OCI-LY1 (cell line): ENCODE results near the gene UBE2D3.

Experiments used
- H2AFZ ChIP-seq: fragments of 200-600 bp; sonication (generic), shearing (Covaris generic); 2 replicates; pipeline ENCODE4 v1.6.0; 2014; ENCODE audit warnings: antibody characterized with exemption, mild to moderate bottlenecking, low read length
- H3F3A ChIP-seq: fragments of 200-600 bp; sonication (generic), shearing (Covaris generic); 2 replicates; pipeline ENCODE4 v1.6.0; 2014; ENCODE audit warnings: mild to moderate bottlenecking, antibody characterized with exemption, low read length, moderate library complexity; ENCODE audit not compliant: insufficient read depth
- H3K27ac ChIP-seq: fragments of 200-600 bp; sonication (generic); 2 replicates; pipeline ENCODE4 v1.5.1; 2014; ENCODE audit warnings: low read length, mixed run types, mild to moderate bottlenecking, low read depth; ENCODE audit not compliant: poor library complexity, severe bottlenecking
- H3K27me3 ChIP-seq: fragments of 200-600 bp; sonication (generic); 2 replicates; pipeline ENCODE4 v1.6.0; 2014; ENCODE audit warnings: antibody characterized with exemption, mild to moderate bottlenecking, low read length, moderate library complexity; ENCODE audit not compliant: insufficient read depth
- H3K36me3 ChIP-seq: fragments of 200-600 bp; sonication (generic); 2 replicates; pipeline ENCODE4 v1.6.1; 2014; ENCODE audit warnings: mild to moderate bottlenecking, antibody characterized with exemption, low read length, moderate library complexity, mixed read lengths; ENCODE audit not compliant: insufficient read depth
- H3K4me1 ChIP-seq: fragments of 200-600 bp; sonication (generic); 2 replicates; pipeline ENCODE4 v1.5.1; 2014; ENCODE audit warnings: mild to moderate bottlenecking, low read length, moderate library complexity; ENCODE audit not compliant: insufficient read depth, severe bottlenecking
- H3K4me2 ChIP-seq: fragments of 200-600 bp; sonication (generic), shearing (Covaris generic); 2 replicates; pipeline ENCODE4 v1.6.1; 2014; ENCODE audit warnings: low read length
- H3K4me3 ChIP-seq: fragments of 200-600 bp; sonication (generic); 2 replicates; pipeline ENCODE4 v1.5.1; 2014; ENCODE audit warnings: low read length, low read depth, mild to moderate bottlenecking, mixed read lengths; ENCODE audit not compliant: poor library complexity, severe bottlenecking
- H3K79me2 ChIP-seq: fragments of 200-600 bp; shearing (Covaris generic); 2 replicates; pipeline ENCODE4 v1.6.1; 2016; ENCODE audit warnings: mixed run types, low read length, mixed read lengths; ENCODE audit not compliant: insufficient read depth
- H3K9ac ChIP-seq: fragments of 200-600 bp; sonication (generic), shearing (Covaris generic); 2 replicates; pipeline ENCODE4 v1.6.1; 2014; ENCODE audit warnings: mild to moderate bottlenecking, low read length, mixed read lengths
- H3K9me2 ChIP-seq: fragments of 200-600 bp; sonication (generic), shearing (Covaris generic); 2 replicates; pipeline ENCODE4 v1.6.1; 2014; ENCODE audit warnings: low read depth, mild to moderate bottlenecking, low read length, mixed read lengths
- H3K9me3 ChIP-seq: fragments of 200-600 bp; shearing (Covaris generic); 2 replicates; pipeline ENCODE4 v1.6.1; 2014; ENCODE audit warnings: low read length, mixed read lengths
- H4K20me1 ChIP-seq: fragments of 200-600 bp; sonication (generic), shearing (Covaris generic); 2 replicates; pipeline ENCODE4 v1.6.0; 2016; ENCODE audit warnings: mild to moderate bottlenecking, low read length; ENCODE audit not compliant: insufficient read depth
- EZH2 ChIP-seq: fragments of 200-600 bp; sonication (generic), shearing (Covaris generic); IDR thresholded peaks from 2 replicates; pipeline ENCODE4 v1.8.0; 2017; ENCODE audit warnings: borderline replicate concordance, mixed run types, mild to moderate bottlenecking, antibody characterized with exemption, low read length, moderate library complexity, mixed read lengths
- TF ChIP-seq, protein P1 (sequence below): fragments of 200-600 bp; sonication (generic), shearing (Covaris generic); IDR thresholded peaks from 2 replicates; pipeline ENCODE4 v1.5.1; 2017; ENCODE audit warnings: mild to moderate bottlenecking, antibody characterized with exemption, low read length, moderate library complexity, mixed read lengths

The UBE2D3 gene

DNA sequence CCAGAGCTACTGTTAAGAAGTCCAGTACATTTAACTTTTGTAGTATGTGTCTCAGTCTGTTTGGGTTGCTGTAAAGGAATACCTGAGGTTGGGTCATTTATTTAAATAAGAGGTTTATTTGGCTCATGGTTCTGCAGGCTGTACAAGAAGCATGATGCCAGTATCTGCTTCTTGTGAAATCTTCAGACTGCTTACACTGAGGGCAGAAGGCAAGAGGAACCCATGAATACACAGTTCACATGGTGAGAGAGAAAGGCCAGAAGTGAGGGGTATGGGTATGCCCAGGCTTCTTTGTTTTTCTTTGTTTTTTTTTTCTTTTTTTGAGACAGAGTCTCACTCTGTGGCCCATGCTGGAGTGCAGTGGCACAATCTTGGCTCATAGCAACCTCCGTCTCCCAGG is 35.4 kb upstream of the UBE2D3 start:
- H3K9me3 ChIP-seq: peaks cover 23% of the 10 kb centered on the region
- H3K36me3 ChIP-seq: peaks cover 44% of the 10 kb centered on the region
- peaks cover 19% of the 10 kb centered on the region for H3K4me1 ChIP-seq
- H3K27me3 ChIP-seq: no peaks in the 10 kb centered on the region
- H2AFZ ChIP-seq: no peak overlapping the region
- H3K27ac ChIP-seq: no peak overlapping the region
- H3K79me2 ChIP-seq: peaks cover 47% of the 10 kb centered on the region
- no peak overlapping the region for H3K4me2 ChIP-seq
- no peak overlapping the region for H3K9ac ChIP-seq
- TF ChIP-seq, protein P1, sequence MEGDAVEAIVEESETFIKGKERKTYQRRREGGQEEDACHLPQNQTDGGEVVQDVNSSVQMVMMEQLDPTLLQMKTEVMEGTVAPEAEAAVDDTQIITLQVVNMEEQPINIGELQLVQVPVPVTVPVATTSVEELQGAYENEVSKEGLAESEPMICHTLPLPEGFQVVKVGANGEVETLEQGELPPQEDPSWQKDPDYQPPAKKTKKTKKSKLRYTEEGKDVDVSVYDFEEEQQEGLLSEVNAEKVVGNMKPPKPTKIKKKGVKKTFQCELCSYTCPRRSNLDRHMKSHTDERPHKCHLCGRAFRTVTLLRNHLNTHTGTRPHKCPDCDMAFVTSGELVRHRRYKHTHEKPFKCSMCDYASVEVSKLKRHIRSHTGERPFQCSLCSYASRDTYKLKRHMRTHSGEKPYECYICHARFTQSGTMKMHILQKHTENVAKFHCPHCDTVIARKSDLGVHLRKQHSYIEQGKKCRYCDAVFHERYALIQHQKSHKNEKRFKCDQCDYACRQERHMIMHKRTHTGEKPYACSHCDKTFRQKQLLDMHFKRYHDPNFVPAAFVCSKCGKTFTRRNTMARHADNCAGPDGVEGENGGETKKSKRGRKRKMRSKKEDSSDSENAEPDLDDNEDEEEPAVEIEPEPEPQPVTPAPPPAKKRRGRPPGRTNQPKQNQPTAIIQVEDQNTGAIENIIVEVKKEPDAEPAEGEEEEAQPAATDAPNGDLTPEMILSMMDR: no peak
- no peak for TF ChIP-seq EZH2
- H3K4me3 ChIP-seq: no peak overlapping the region
- H3K9me2 ChIP-seq: no peaks in the 10 kb centered on the region
- no peaks in the 10 kb centered on the region for H3F3A ChIP-seq
- no peaks in the 10 kb centered on the region for H4K20me1 ChIP-seq

DNA sequence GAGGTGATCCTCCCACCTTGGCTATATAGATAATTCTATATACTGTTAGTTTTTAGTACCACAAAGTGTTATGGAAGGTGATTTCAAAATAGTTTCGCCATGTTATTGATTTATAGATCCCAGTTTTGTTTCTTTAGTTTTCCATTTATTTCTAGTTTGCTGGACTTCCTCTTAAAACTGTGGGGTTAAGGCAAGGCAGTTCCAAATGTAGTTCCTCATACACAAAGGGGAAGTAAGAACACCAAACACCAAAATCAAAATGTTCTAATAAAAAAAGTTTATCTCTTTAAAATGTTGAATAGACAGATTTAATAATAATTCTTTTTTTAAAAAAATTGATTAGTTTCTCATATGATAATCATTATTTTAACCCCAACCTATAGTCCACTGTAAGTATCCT is 34.7 kb upstream of the UBE2D3 start:
- no peak for TF ChIP-seq EZH2
- TF ChIP-seq, protein P1: no peak
- Histone ChIP-seq H3K9ac (no peak overlapping the region), H3K9me3 (peaks cover 23% of the 10 kb centered on the region), H3K9me2 (no peaks in the 10 kb centered on the region), H3K4me2 (no peak overlapping the region), H3F3A (no peaks in the 10 kb centered on the region), H3K4me1 (peaks cover 14% of the 10 kb centered on the region), H3K4me3 (no peak overlapping the region), H3K27ac (no peak overlapping the region), H3K79me2 (peaks cover 40% of the 10 kb centered on the region), H4K20me1 (no peaks in the 10 kb centered on the region), H3K27me3 (no peaks in the 10 kb centered on the region), H2AFZ (no peak overlapping the region), H3K36me3 (peaks cover 44% of the 10 kb centered on the region)

DNA sequence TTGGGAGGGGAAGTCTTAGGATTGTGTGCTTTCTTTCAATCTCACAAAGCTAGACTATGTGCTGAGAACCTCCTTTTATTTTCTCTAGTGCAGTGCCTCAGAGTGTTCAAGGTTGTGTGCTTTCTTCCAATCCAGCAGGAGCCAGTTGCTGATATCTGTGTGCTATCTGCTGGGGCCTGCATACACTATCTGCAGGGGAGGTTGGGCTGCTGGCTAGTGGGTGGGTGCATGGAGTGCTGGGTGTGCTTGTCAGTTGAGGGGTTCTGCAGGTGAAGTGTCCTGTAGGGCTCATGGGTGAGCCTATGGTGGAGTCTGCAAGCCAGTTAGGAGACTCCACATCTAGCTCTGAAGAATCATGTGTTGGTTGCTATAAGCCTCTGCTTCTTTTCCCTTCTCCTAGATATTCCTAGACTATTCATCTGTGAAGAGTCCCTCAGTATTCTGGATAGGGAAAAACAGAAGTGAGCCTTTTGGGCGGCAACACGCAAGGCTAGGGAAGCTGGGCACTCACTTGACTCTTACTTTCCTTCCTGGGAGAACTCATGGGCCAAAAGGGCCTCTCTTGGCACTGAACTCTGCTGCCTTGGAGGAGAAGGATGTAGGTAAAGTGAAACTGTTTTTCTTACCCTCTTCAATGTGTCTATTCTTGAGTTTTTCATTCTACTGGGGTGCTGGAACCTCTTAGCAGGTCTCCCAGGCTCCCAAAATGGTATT is 33.4 kb upstream of the UBE2D3 start:
- TF ChIP-seq EZH2: no peak
- TF ChIP-seq, protein P1: no peak
- Histone ChIP-seq H3K4me1 (peaks cover 1% of the 10 kb centered on the region), H3F3A (no peaks in the 10 kb centered on the region), H4K20me1 (no peaks in the 10 kb centered on the region), H3K4me2 (no peak overlapping the region), H3K27ac (no peak overlapping the region), H3K79me2 (peaks cover 27% of the 10 kb centered on the region), H3K4me3 (no peak overlapping the region), H3K9me2 (no peaks in the 10 kb centered on the region), H3K9me3 (peaks cover 23% of the 10 kb centered on the region), H2AFZ (no peak overlapping the region), H3K36me3 (peaks cover 44% of the 10 kb centered on the region), H3K27me3 (no peaks in the 10 kb centered on the region), H3K9ac (no peak overlapping the region)
